ENCODE measurements around the gene ATG9A. TPM values are rescaled to one million over a fixed set of nuclear protein-coding genes. Genes with fewer than 3 reads are reported as not detected.
"Not testable (repeated sequence)": the region's sequence is repeated elsewhere in the genome, so short reads cannot be mapped to it uniquely, and the experiment has no call there.

The ATG9A gene
- total RNA-seq, 1 donor from 2014 or later, result 135 TPM

DNA sequence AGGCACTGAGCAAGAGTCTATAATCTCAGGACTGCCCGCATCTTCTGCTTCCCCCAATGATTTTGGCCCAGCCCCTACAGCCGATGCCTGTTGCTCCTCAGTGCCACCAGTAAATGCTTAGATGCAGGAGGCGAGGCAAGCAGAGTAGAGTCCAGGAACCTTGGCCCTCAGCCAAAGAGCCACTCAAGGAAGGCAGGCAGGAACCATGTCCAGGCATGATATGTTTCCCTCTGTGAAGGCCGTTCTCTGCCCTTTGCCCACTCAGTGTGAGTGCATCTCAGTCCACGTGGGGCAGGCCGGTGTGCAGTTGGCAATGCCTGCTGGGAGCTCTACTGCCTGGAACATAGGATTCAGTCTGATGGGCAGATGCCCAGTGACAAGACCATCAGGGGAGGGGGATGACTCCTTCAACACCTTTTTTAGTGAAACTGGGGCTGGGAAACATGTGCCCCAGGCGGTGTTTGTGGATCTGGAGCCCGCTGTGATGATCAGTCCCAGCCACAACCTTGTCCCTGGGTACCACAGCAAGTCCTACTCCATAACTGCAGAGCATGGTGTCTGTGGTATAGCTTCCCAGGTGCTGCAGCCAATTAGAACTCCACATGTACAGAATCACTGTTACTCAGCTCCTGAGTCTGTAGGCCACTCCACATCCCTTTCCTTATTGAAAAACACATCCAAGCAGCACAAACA is 40.1 kb upstream of the ATG9A start:
- Histone ChIP-seq H3K9me3 (no peaks in the 10 kb centered on the region), H3K27ac (no peak overlapping the region), H3K27me3 (no peaks in the 10 kb centered on the region), H3K4me1 (peaks cover 7 to 10% of the 10 kb centered on the region in 2 donors), H3K36me3 (no peaks in the 10 kb centered on the region), H3K4me3 (no peak overlapping the region)
- intact Hi-C loops (cut with DNase I), result loop anchor here (10.0 kb wide), 1 partner anchor 275 kb away; the partner anchor contains the start of genes CHPF and TMEM198
- peak in 1 of 2 donors; percentile 64 for DNase-seq (ENCODE audit: low spot score in 2 of 2)
- TF ChIP-seq, protein P1, sequence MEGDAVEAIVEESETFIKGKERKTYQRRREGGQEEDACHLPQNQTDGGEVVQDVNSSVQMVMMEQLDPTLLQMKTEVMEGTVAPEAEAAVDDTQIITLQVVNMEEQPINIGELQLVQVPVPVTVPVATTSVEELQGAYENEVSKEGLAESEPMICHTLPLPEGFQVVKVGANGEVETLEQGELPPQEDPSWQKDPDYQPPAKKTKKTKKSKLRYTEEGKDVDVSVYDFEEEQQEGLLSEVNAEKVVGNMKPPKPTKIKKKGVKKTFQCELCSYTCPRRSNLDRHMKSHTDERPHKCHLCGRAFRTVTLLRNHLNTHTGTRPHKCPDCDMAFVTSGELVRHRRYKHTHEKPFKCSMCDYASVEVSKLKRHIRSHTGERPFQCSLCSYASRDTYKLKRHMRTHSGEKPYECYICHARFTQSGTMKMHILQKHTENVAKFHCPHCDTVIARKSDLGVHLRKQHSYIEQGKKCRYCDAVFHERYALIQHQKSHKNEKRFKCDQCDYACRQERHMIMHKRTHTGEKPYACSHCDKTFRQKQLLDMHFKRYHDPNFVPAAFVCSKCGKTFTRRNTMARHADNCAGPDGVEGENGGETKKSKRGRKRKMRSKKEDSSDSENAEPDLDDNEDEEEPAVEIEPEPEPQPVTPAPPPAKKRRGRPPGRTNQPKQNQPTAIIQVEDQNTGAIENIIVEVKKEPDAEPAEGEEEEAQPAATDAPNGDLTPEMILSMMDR (IDR thresholded peaks at IDR 0.05), result no peak

DNA sequence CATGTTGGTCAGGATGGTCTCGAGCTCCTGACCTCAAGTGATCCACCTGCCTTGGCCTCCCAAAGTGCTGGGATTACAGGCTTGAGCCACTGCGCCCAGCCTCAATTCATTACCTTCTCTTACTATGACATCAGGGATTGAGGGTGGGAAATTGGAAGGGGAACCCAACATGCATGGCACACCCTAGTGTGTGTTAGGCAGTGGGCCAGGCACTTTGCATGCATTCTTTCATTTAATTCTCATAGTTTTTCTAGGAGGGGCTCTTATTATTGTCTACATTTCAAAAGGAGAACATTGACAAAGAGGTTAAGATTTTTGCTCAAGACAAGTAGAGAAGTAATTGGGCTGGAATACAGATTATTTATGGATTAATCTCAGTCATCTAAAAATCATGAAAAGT is 38.9 kb upstream of the ATG9A start:
- no peaks in the 10 kb centered on the region for H3K9me3 ChIP-seq
- DNase-seq (ENCODE audit: low spot score in 2 of 2), result no peak
- intact Hi-C loops (cut with DNase I), result no loop called here
- no peak overlapping the region for H3K4me3 ChIP-seq
- H3K27me3 ChIP-seq, result no peaks in the 10 kb centered on the region
- TF ChIP-seq, protein P1 (IDR thresholded peaks at IDR 0.05), result no peak
- H3K4me1 ChIP-seq, result no peaks in the 10 kb centered on the region
- H3K27ac ChIP-seq, result no peak overlapping the region
- no peaks in the 10 kb centered on the region for H3K36me3 ChIP-seq

DNA sequence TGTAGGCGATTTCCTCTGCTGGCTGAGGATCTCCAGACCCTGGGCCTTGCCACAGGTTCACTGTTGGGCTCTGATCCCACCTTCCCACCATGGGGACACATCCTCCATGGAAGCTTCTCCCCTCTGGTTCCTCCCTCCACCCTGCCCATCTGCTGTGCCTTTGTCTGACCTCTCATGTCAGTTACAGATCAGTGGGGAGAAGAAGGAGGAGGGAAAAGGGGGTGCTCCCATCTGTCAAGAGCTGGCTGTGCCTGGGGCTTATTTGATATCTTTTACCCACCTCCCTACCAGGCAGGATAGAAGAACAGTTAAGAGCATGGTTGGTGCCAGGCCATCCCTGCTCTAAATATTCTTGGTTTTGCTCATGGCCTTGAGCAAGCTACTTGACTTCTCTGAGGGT is 37.5 kb upstream of the ATG9A start:
- intact Hi-C loops (cut with DNase I), result no loop called here
- TF ChIP-seq, protein P1 (IDR thresholded peaks at IDR 0.05), result no peak
- Histone ChIP-seq H3K9me3 (no peaks in the 10 kb centered on the region), H3K4me3 (no peak overlapping the region), H3K4me1 (no peaks in the 10 kb centered on the region), H3K27me3 (no peaks in the 10 kb centered on the region), H3K27ac (no peak overlapping the region), H3K36me3 (no peaks in the 10 kb centered on the region)
- no peak for DNase-seq (ENCODE audit: low spot score in 2 of 2)

DNA sequence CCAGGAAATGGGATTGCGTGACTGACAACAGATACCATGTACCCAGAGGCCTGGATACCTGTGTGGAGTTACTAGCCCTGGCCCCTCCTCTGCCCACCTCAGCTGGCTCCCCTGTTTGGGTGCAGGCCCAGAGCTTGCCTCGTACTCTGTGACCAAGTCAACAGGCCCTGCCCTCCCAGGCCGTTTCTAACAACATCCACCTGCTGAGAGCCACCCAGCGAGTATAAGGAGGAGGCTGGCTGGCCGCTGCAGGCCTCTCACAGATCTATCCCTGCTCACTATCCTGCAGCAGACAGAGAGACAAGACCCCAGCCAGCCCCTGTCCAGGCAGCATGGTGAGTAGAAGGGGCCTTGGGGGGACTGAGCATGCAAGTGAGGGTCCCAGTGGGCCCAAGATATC is 36.8 kb upstream of the ATG9A start:
- Histone ChIP-seq H3K27ac (no peak overlapping the region), H3K4me1 (no peaks in the 10 kb centered on the region), H3K9me3 (no peaks in the 10 kb centered on the region), H3K4me3 (no peak overlapping the region), H3K27me3 (no peaks in the 10 kb centered on the region), H3K36me3 (no peaks in the 10 kb centered on the region)
- no peak for DNase-seq (ENCODE audit: low spot score in 2 of 2)
- TF ChIP-seq, protein P1 (IDR thresholded peaks at IDR 0.05), result no peak
- intact Hi-C loops (cut with DNase I), result no loop called here

DNA sequence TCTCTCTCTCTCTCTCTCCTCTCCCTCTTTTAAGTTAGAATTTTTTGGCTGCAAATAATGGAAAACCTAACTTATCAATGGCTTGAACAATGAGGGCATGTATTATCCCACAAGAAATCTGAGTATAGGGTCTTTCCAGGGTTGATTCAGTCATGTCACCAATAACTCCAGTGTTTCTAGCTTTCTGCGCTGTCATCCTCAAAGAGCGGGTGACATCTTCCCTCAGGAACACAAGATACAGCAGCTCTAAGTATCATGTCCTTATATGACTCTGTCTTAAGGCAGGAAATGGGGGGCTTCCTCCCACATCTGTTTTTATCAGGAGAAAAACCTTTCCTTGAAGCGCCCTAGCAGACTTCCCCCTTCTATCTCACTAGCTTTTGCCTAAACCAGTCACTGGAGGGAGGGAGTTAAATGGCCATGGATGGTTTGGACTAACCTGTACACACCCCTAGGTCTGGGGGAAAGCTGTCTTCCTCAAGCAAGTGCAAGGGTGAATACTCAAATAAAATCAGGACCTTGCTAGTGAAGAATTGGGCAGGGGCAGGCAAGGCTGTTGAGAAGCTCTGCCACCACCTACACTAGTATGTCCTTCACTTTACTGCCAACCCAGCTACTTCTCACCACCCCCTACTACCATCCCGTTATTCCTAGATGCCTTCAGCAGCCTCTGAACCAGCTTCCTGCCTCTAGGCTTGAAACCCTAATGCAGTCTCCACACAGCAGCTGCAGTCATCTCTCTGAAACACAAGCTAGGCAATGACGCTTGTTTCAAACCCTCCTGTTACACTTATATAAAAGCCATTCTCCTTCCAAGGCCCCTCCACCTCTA is 31.8 kb upstream of the ATG9A start:
- H3K4me1 ChIP-seq, result no peaks in the 10 kb centered on the region
- TF ChIP-seq, protein P1 (IDR thresholded peaks at IDR 0.05), result no peak
- H3K36me3 ChIP-seq, result no peaks in the 10 kb centered on the region

DNA sequence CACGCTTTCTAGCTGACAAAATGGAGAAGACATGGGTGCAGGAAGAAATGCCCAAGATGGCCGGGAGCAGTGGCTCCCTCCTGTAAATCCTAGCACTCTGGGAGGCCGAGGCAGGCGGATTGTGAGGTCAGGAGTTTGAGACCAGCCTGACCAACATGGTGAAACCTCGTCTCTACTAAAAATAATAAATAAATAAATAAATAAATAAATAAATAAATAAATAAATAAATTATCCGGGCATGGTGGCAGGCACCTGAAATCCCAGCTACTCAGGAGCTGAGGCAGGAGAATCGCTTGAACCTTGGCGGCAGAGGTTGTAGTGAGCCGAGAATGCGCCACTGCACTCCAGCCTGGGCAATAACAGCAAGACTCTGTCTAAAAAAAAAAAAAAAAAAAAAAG is 29.5 kb upstream of the ATG9A start:
- H3K27ac ChIP-seq; H3K36me3 ChIP-seq; H3K9me3 ChIP-seq; H3K4me1 ChIP-seq; intact Hi-C loops (cut with DNase I); DNase-seq (ENCODE audit: low spot score in 2 of 2); H3K4me3 ChIP-seq; H3K27me3 ChIP-seq: not testable (repeated sequence)

More for the DNA sequence above, 31.8 kb upstream of the ATG9A start:
- Histone ChIP-seq H3K9me3 (no peaks in the 10 kb centered on the region), H3K27me3 (no peaks in the 10 kb centered on the region), H3K4me3 (no peak overlapping the region), H3K27ac (no peak overlapping the region)
- no peak for DNase-seq (ENCODE audit: low spot score in 2 of 2)
- intact Hi-C loops (cut with DNase I), result no loop called here
